Activated CD8-positive, alpha-beta memory T cell treated with anti-CD3 and anti-CD28 coated beads, Interleukin-2, amount 50 U/mL, for 1 hour (primary cell): ENCODE data around the gene STARD4.

Experiments used
- DNase-seq: peaks from one replicate; pipeline ENCODE4 v3.0.0-alpha.2; 2020; ENCODE audit errors: extremely low read depth

STARD4 gene

GRCh38 chr5:111472096-111472495 lies 40.2 kb downstream of the STARD4 start:
- DNase-seq = no peak

GRCh38 chr5:111469903-111470302 lies 42.4 kb downstream of the STARD4 start:
- no peak for DNase-seq

GRCh38 chr5:111469293-111469896 lies 42.9 kb downstream of the STARD4 start:
- DNase-seq = no peak

- no peak for DNase-seq
These were observed 49.0 kb downstream of the STARD4 start for GRCh38 chr5:111463311-111463710.

GRCh38 chr5:111461934-111462333 lies 50.4 kb downstream of the STARD4 start:
- DNase-seq = no peak

- no peak for DNase-seq
These were observed 51.1 kb downstream of the STARD4 start for GRCh38 chr5:111461255-111461671.

- DNase-seq = no peak
These were observed 57.6 kb downstream of the STARD4 start for GRCh38 chr5:111454776-111455175.

GRCh38 chr5:111454198-111454622 lies 58.1 kb downstream of the STARD4 start:
- no peak for DNase-seq

GRCh38 chr5:111453747-111454146 lies 58.6 kb downstream of the STARD4 start:
- DNase-seq = no peak

GRCh38 chr5:111453295-111453694 lies 59.0 kb downstream of the STARD4 start:
- DNase-seq = no peak

- no peak for DNase-seq
These were observed 64.5 kb downstream of the STARD4 start for GRCh38 chr5:111447822-111448221.

GRCh38 chr5:111447099-111447498 lies 65.2 kb downstream of the STARD4 start:
- no peak for DNase-seq
